Lower leg skin (tissue), 3 donors: ENCODE data around the gene LARP6.

Experiments
- POLR2A ChIP-seq, 2 donors: fragments of 450-650 bp; IDR thresholded peaks; one replicate each; pipeline ENCODE4 v1.6.1; 2016 to 2017; ENCODE audit warnings: antibody characterized with exemption in 2 of 2, mild to moderate bottlenecking in 1 of 2, moderate library complexity in 1 of 2
- TF ChIP-seq, protein P1 (sequence below), 3 donors: fragments of 450-650 bp; IDR thresholded peaks; one replicate each; pipeline ENCODE4 v1.5.1; 2016; ENCODE audit warnings: antibody characterized with exemption in 3 of 3, mild to moderate bottlenecking in 3 of 3, moderate library complexity in 2 of 3

DNA sequence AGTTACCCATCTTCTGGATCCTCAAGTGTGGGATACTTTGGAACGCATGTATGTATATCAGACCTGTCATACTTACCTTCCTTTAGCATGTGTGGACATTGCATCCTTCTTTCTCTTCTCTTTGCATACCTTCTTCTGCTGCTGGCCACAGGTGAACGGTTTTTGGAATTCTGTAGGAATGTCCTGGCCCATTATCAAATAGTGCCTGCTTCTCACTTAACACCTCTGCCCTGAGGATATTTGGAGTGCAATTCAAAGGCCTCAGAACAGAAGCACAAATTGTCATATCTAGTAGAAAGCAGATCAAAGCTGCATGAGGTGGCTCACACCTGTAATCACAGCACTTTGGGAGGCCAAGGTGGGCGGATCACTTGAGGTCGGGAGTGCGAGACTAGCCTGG, 56.5 kb downstream of the LARP6 start:
- TF ChIP-seq, protein P1, sequence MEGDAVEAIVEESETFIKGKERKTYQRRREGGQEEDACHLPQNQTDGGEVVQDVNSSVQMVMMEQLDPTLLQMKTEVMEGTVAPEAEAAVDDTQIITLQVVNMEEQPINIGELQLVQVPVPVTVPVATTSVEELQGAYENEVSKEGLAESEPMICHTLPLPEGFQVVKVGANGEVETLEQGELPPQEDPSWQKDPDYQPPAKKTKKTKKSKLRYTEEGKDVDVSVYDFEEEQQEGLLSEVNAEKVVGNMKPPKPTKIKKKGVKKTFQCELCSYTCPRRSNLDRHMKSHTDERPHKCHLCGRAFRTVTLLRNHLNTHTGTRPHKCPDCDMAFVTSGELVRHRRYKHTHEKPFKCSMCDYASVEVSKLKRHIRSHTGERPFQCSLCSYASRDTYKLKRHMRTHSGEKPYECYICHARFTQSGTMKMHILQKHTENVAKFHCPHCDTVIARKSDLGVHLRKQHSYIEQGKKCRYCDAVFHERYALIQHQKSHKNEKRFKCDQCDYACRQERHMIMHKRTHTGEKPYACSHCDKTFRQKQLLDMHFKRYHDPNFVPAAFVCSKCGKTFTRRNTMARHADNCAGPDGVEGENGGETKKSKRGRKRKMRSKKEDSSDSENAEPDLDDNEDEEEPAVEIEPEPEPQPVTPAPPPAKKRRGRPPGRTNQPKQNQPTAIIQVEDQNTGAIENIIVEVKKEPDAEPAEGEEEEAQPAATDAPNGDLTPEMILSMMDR (IDR thresholded peaks at IDR 0.05), result no peak
- no peak for TF ChIP-seq POLR2A (IDR thresholded peaks at IDR 0.05)
